Thyroid gland (tissue), 4 donors: ENCODE data around the gene ATG4D.

Experiments
- POLR2A ChIP-seq, 2 donors: fragments of 450-650 bp; IDR thresholded peaks; one replicate each; pipeline ENCODE4 v1.6.1; 2017; ENCODE audit warnings: antibody characterized with exemption in 2 of 2, mild to moderate bottlenecking in 2 of 2, moderate library complexity in 1 of 2
- TF ChIP-seq, protein P1 (sequence below), 6 experiments: fragments of 200-600 bp in 3 of 6; fragments of 450-650 bp in 3 of 6; sonication (generic) in 3 of 6; IDR thresholded peaks; one replicate each; pipeline ENCODE4 v1.5.1; 2016 to 2019; ENCODE audit warnings: antibody characterized with exemption in 6 of 6, mild to moderate bottlenecking in 2 of 6, inconsistent platforms in 1 of 6, moderate library complexity in 1 of 6

DNA sequence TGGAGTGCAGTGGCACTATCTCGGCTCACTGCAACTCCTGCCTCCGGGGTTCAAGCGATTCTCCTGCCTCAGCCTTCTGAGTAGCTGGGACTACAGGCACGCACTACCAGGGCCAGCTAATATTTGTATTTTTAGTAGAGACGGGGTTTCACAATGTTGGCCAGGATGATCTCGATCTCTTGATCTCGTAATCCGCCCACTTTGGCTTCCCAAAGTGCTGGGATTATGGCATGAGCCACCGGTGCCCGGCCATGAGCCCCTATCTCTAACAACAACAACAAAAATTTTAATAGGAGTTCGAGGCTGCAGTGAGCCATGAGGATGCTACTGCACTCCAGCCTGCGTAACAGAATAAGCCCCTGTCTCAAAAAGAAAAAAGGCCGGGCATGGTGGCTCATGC, 38.4 kb downstream of the ATG4D start:
- no peak for TF ChIP-seq POLR2A (IDR thresholded peaks at IDR 0.05)
- TF ChIP-seq, protein P1, sequence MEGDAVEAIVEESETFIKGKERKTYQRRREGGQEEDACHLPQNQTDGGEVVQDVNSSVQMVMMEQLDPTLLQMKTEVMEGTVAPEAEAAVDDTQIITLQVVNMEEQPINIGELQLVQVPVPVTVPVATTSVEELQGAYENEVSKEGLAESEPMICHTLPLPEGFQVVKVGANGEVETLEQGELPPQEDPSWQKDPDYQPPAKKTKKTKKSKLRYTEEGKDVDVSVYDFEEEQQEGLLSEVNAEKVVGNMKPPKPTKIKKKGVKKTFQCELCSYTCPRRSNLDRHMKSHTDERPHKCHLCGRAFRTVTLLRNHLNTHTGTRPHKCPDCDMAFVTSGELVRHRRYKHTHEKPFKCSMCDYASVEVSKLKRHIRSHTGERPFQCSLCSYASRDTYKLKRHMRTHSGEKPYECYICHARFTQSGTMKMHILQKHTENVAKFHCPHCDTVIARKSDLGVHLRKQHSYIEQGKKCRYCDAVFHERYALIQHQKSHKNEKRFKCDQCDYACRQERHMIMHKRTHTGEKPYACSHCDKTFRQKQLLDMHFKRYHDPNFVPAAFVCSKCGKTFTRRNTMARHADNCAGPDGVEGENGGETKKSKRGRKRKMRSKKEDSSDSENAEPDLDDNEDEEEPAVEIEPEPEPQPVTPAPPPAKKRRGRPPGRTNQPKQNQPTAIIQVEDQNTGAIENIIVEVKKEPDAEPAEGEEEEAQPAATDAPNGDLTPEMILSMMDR (IDR thresholded peaks at IDR 0.05) = no peak
